NCI-H2107 treated with DMSO at 0.1 percent for 48 hours (cell line): ENCODE data around the gene EHMT1.

ENCODE experiments used
- DNase-seq: peaks from one replicate; lab custom pipeline; 2025; ENCODE audit not compliant: unreplicated experiment; lab: John Stamatoyannopoulos, UW

Gene EHMT1

GRCh38 chr9:137671721-137672120 lies 52.9 kb downstream of the EHMT1 start:
- DNase-seq, result no peak

- peak; percentile 89 for DNase-seq
Observed at GRCh38 chr9:137672907-137673791, 54.3 kb downstream of the EHMT1 start.

- DNase-seq, result no peak
Observed at GRCh38 chr9:137673886-137674285, 55.1 kb downstream of the EHMT1 start.

GRCh38 chr9:137674307-137674975 lies 55.6 kb downstream of the EHMT1 start:
- no peak for DNase-seq

- DNase-seq, result no peak
Observed at GRCh38 chr9:137674976-137675320, 56.1 kb downstream of the EHMT1 start.

- no peak for DNase-seq
Observed at GRCh38 chr9:137676998-137677397, 58.2 kb downstream of the EHMT1 start.

GRCh38 chr9:137678202-137678601 lies 59.4 kb downstream of the EHMT1 start:
- no peak for DNase-seq

- peak; percentile 53 for DNase-seq
Observed at GRCh38 chr9:137679249-137679648, 60.4 kb downstream of the EHMT1 start.

GRCh38 chr9:137679695-137680305 lies 61.0 kb downstream of the EHMT1 start:
- no peak for DNase-seq

GRCh38 chr9:137680444-137681358 lies 61.9 kb downstream of the EHMT1 start:
- no peak for DNase-seq

GRCh38 chr9:137682428-137683105 lies 63.8 kb downstream of the EHMT1 start:
- no peak for DNase-seq

- no peak for DNase-seq
Observed at GRCh38 chr9:137683262-137683864, 64.6 kb downstream of the EHMT1 start.

GRCh38 chr9:137685035-137685740 lies 66.4 kb downstream of the EHMT1 start:
- DNase-seq, result no peak

GRCh38 chr9:137685741-137686420 lies 67.1 kb downstream of the EHMT1 start:
- no peak for DNase-seq

GRCh38 chr9:137688261-137688660 lies 69.5 kb downstream of the EHMT1 start:
- no peak for DNase-seq

- DNase-seq, result no peak
Observed at GRCh38 chr9:137688725-137689124, 69.9 kb downstream of the EHMT1 start.

GRCh38 chr9:137689745-137690529 lies 71.1 kb downstream of the EHMT1 start:
- no peak for DNase-seq
